OCI-LY7 (cell line): Measurements from ENCODE around the gene FCRL6. TPM values are rescaled to one million over a fixed set of nuclear protein-coding genes. Genes with fewer than 3 reads are reported as not detected.
A peak's percentile ranks its signal among the peaks of the same experiment; 100 is the strongest.

Experiments
- BruUV-seq: library from RNA; stranded (reverse); fragments of 400-500 nt; replicated peaks from 2 replicates; lab custom pipeline; 2021; lab: Mats Ljungman, UMichigan
- CTCF ChIA-PET: fragments of 300-600 bp; sonication (Branson Sonifier 250); formaldehyde crosslinking; loops from one replicate; lab custom pipeline; 2022; ENCODE audit warnings: antibody characterized with exemption; ENCODE audit not compliant: unreplicated experiment; lab: Charles Lee
- POLR2A ChIA-PET: fragments of 300-600 bp; sonication (Branson Sonifier 250); formaldehyde crosslinking; loops from one replicate; lab custom pipeline; 2022; ENCODE audit warnings: antibody characterized with exemption; lab: Charles Lee
- DNase-seq: peaks from one replicate; pipeline ENCODE4 v3.0.0-alpha.2; 2015; ENCODE audit warnings: low spot score
- H2AFZ ChIP-seq: fragments of 200-600 bp; sonication (generic), shearing (Covaris generic); 2 replicates; pipeline ENCODE4 v1.6.1; 2014; ENCODE audit warnings: mild to moderate bottlenecking, antibody characterized with exemption, low read length, moderate library complexity
- H3K27ac ChIP-seq: fragments of 200-600 bp; sonication (generic); 2 replicates; pipeline ENCODE4 v1.5.1; 2014; ENCODE audit warnings: mixed run types, low read depth, mild to moderate bottlenecking, moderate library complexity, low read length, inconsistent platforms; ENCODE audit not compliant: poor library complexity, severe bottlenecking
- H3K36me3 ChIP-seq: fragments of 200-600 bp; sonication (generic); 2 replicates; pipeline ENCODE4 v1.6.1; 2014; ENCODE audit warnings: mild to moderate bottlenecking, antibody characterized with exemption, low read length, moderate library complexity, mixed read lengths; ENCODE audit not compliant: insufficient read depth
- H3K4me1 ChIP-seq: fragments of 200-600 bp; sonication (generic); 2 replicates; pipeline ENCODE4 v1.5.1; 2014; ENCODE audit warnings: mild to moderate bottlenecking, low read length; ENCODE audit not compliant: insufficient read depth, poor library complexity, severe bottlenecking
- H3K4me2 ChIP-seq: fragments of 200-600 bp; sonication (generic); 2 replicates; pipeline ENCODE4 v1.6.1; 2014; ENCODE audit warnings: mild to moderate bottlenecking, low read length
- H3K4me3 ChIP-seq: fragments of 200-600 bp; sonication (generic); 2 replicates; pipeline ENCODE4 v1.5.1; 2014; ENCODE audit warnings: mild to moderate bottlenecking, low read depth, low read length; ENCODE audit not compliant: poor library complexity, severe bottlenecking
- H3K79me2 ChIP-seq: fragments of 200-600 bp; sonication (generic); 2 replicates; pipeline ENCODE4 v1.6.1; 2016; ENCODE audit warnings: low read depth, mild to moderate bottlenecking, low read length, moderate library complexity, mixed read lengths; ENCODE audit not compliant: insufficient read depth
- H3K9me2 ChIP-seq: fragments of 200-600 bp; sonication (generic); 2 replicates; pipeline ENCODE4 v1.6.1; 2016; ENCODE audit warnings: mild to moderate bottlenecking, low read length, mixed read lengths; ENCODE audit not compliant: insufficient read depth
- H3K9me3 ChIP-seq: fragments of 200-600 bp; sonication (generic); 2 replicates; pipeline ENCODE4 v1.6.1; 2014; ENCODE audit warnings: mild to moderate bottlenecking, mixed run types, low read length, mixed read lengths
- H4K20me1 ChIP-seq: fragments of 200-600 bp; sonication (generic); 2 replicates; pipeline ENCODE4 v1.6.1; 2014; ENCODE audit warnings: mild to moderate bottlenecking, antibody characterized with exemption, low read length, moderate library complexity, mixed read lengths; ENCODE audit not compliant: insufficient read depth
- CTCF ChIP-seq: fragments of 200-600 bp; sonication (generic); conservative IDR thresholded peaks from 2 replicates; pipeline ENCODE4 v1.5.1; 2014; ENCODE audit warnings: mild to moderate bottlenecking, antibody characterized with exemption, low read length, moderate library complexity, mixed read lengths
- EZH2phosphoT487 ChIP-seq: fragments of 200-600 bp; sonication (generic); IDR thresholded peaks from 2 replicates; pipeline ENCODE4 v1.6.1; 2018; ENCODE audit warnings: low read depth, borderline replicate concordance, mild to moderate bottlenecking, mixed run types, antibody characterized with exemption, low read length, moderate library complexity, mixed read lengths
- intact Hi-C: fragments of 100-400 bp; cut with micrococcal nuclease; formaldehyde crosslinking; loops from one replicate; pipeline ENCODE4 v1.10.0; 2022; ENCODE audit not compliant: unreplicated experiment
- total RNA-seq, 2 experiments: library from RNA; depleted of rRNA in 1 of 2; stranded (reverse); fragments of >200 nt in 1 of 2; shearing (Covaris generic) in 1 of 2; gene quantifications; 2 replicates each; pipeline ENCODE4 v1.2.3, GENCODE V29; 2014 to 2022

FCRL6 gene
- total RNA-seq, 2 experiments from 2014 or later: not detected

GRCh38 chr1:159828581-159829272 lies 26.6 kb downstream of the FCRL6 start:
- BruUV-seq: no TSS peak
- ChIA-PET POLR2A (interaction anchor here (0.6 kb wide), 1 partner anchor 311 kb away, joined by 5 read pairs; no protein-coding TSS in a partner anchor), CTCF (no interaction called here)
- intact Hi-C loops: no loop called here
- Histone ChIP-seq H3K79me2 (no peaks in the 10 kb centered on the region), H3K36me3 (no peaks in the 10 kb centered on the region), H3K27ac (no peak overlapping the region), H4K20me1 (no peaks in the 10 kb centered on the region), H2AFZ (no peak overlapping the region), H3K9me2 (no peaks in the 10 kb centered on the region), H3K4me1 (no peaks in the 10 kb centered on the region), H3K4me3 (no peak overlapping the region), H3K9me3 (no peaks in the 10 kb centered on the region), H3K4me2 (no peak overlapping the region)
- DNase-seq: no peak
- no peak for TF ChIP-seq EZH2phosphoT487
- no peak for TF ChIP-seq CTCF

- no peaks in the 10 kb centered on the region for H3K9me3 ChIP-seq
- no peaks in the 10 kb centered on the region for H3K79me2 ChIP-seq
- peak; percentile 29 for DNase-seq
- no peak overlapping the region for H2AFZ ChIP-seq
- ChIA-PET POLR2A (no interaction called here), CTCF (no interaction called here)
- no peaks in the 10 kb centered on the region for H3K36me3 ChIP-seq
- H3K4me1 ChIP-seq: no peaks in the 10 kb centered on the region
- H3K9me2 ChIP-seq: no peaks in the 10 kb centered on the region
- no peak overlapping the region for H3K27ac ChIP-seq
- TF ChIP-seq CTCF (peak; percentile 55; the same call in 1 of the 2 replicates), EZH2phosphoT487 (no peak)
- no peaks in the 10 kb centered on the region for H4K20me1 ChIP-seq
- no TSS peak for BruUV-seq
- intact Hi-C loops: no loop called here
- no peak overlapping the region for H3K4me3 ChIP-seq
- H3K4me2 ChIP-seq: no peak overlapping the region
Observed at GRCh38 chr1:159829273-159829634, 27.1 kb downstream of the FCRL6 start.

- Histone ChIP-seq H3K79me2 (no peaks in the 10 kb centered on the region), H3K9me2 (no peaks in the 10 kb centered on the region), H2AFZ (no peak overlapping the region), H3K4me1 (no peaks in the 10 kb centered on the region), H3K36me3 (no peaks in the 10 kb centered on the region), H3K4me3 (no peak overlapping the region), H4K20me1 (no peaks in the 10 kb centered on the region), H3K27ac (no peak overlapping the region), H3K4me2 (no peak overlapping the region), H3K9me3 (no peaks in the 10 kb centered on the region)
- no TSS peak for BruUV-seq
- ChIA-PET POLR2A (no interaction called here), CTCF (no interaction called here)
- intact Hi-C loops: no loop called here
- DNase-seq: no peak
- TF ChIP-seq EZH2phosphoT487 (no peak), CTCF (no peak)
Observed at GRCh38 chr1:159829822-159830465, 27.8 kb downstream of the FCRL6 start.
